Natural killer cell (primary cell): ENCODE results near the gene MARK1. TPM values are rescaled to one million over a fixed set of nuclear protein-coding genes. Genes with fewer than 3 reads are reported as not detected.

Source experiments
- ATAC-seq, 3 donors: fragments of 150-1000 bp in 2 of 3; fragments of 200-7000 bp in 1 of 3; cut with Tn5 transposase; 1 replicate in 1 of 3; 2 replicates in 2 of 3; pipeline ENCODE4 v1.10.0; 2021; ENCODE audit warnings: mild to moderate bottlenecking in 2 of 3, moderate library complexity in 2 of 3
- DNase-seq, 2 donors: peaks; one replicate each; pipeline versions ENCODE4 v3.0.0 to v3.0.0-alpha.2; 2013 to 2021; ENCODE audit warnings: mixed read lengths in 1 of 2
- H3K27ac ChIP-seq: one replicate; pipeline ENCODE4 v1.5.1; 2013; ENCODE audit warnings: mild to moderate bottlenecking, low read length
- H3K27me3 ChIP-seq: one replicate; pipeline ENCODE4 v1.6.1; 2013; ENCODE audit warnings: low read length; ENCODE audit not compliant: control insufficient read depth, insufficient read depth
- H3K36me3 ChIP-seq: one replicate; pipeline ENCODE4 v1.6.1; 2013; ENCODE audit warnings: low read length; ENCODE audit not compliant: control insufficient read depth, insufficient read depth
- H3K4me1 ChIP-seq: one replicate; pipeline ENCODE4 v1.6.1; 2013; ENCODE audit warnings: low read length; ENCODE audit not compliant: control insufficient read depth, insufficient read depth
- H3K4me3 ChIP-seq: one replicate; pipeline ENCODE4 v1.5.1; 2013; ENCODE audit warnings: low read length
- H3K9me3 ChIP-seq: one replicate; pipeline ENCODE4 v1.6.1; 2013; ENCODE audit warnings: low read length; ENCODE audit not compliant: control insufficient read depth, insufficient read depth
- H3K27ac Mint-ChIP-seq, 2 donors: one replicate each; pipeline ENCODE4 v1.8.0; 2022; ENCODE audit warnings: mild to moderate bottlenecking in 2 of 2, mixed read lengths in 2 of 2, moderate library complexity in 1 of 2
- H3K27me3 Mint-ChIP-seq, 2 donors: one replicate each; pipeline ENCODE4 v1.8.0; 2022; ENCODE audit warnings: low read depth in 2 of 2, mixed read lengths in 2 of 2
- H3K36me3 Mint-ChIP-seq: one replicate; pipeline ENCODE4 v1.8.0; 2022; ENCODE audit warnings: mixed read lengths
- H3K4me1 Mint-ChIP-seq, 2 donors: one replicate each; pipeline ENCODE4 v1.8.0; 2022; ENCODE audit warnings: mixed read lengths in 2 of 2
- H3K4me3 Mint-ChIP-seq: one replicate; pipeline ENCODE4 v1.8.0; 2022; ENCODE audit warnings: mild to moderate bottlenecking, moderate library complexity, mixed read lengths
- H3K9me3 Mint-ChIP-seq, 2 donors: one replicate each; pipeline ENCODE4 v1.8.0; 2022; ENCODE audit warnings: mixed read lengths in 2 of 2
- CTCF ChIP-seq: fragments of 200-600 bp; IDR thresholded peaks from one replicate; pipeline ENCODE4 v1.8.0; 2022; ENCODE audit warnings: antibody characterized with exemption
- WGBS: methylation state at CpG from one replicate; pipeline ENCODE4 v1.1.7; 2013; ENCODE audit warnings: missing lambda C conversion rate; ENCODE audit not compliant: insufficient coverage; 5-methylcytosine and 5-hydroxymethylcytosine counted together
- intact Hi-C: fragments of 100-400 bp; cut with micrococcal nuclease; formaldehyde crosslinking; loops from one replicate; pipeline ENCODE4 v1.14.2; 2022
- total RNA-seq, 4 donors: library from RNA; stranded (reverse); fragments of 120-200 nt in 1 of 4; gene quantifications; one replicate each; pipeline versions ENCODE4 v1.2.3 to v1.2.4, GENCODE V29; 2013 to 2022

The MARK1 gene
- total RNA-seq, 3 donors from 2014 or later (not counting 1 experiment from before 2014, with no cell fraction given), result 0.13 TPM; not detected in 2

GRCh38 chr1:220544901-220545303, 17.0 kb downstream of the MARK1 start:
- Histone ChIP-seq H3K4me3 (no peak overlapping the region), H3K27ac (no peak overlapping the region), H3K27me3 (no peaks in the 10 kb centered on the region), H3K36me3 (no peaks in the 10 kb centered on the region), H3K9me3 (no peaks in the 10 kb centered on the region), H3K4me1 (no peaks in the 10 kb centered on the region)
- WGBS, result 82% methylated on average over 3 of the region's 3 CpGs
- TF ChIP-seq CTCF, result no peak
- Mint-ChIP-seq H3K27ac (no peak overlapping the region), H3K4me3 (no peak overlapping the region), H3K4me1 (no peaks in the 10 kb centered on the region), H3K36me3 (no peaks in the 10 kb centered on the region), H3K9me3 (peaks cover 2 to 3% of the 10 kb centered on the region in 2 donors), H3K27me3 (peaks cover 0 to 11% of the 10 kb centered on the region in 2 donors)
- DNase-seq, result no peak
- no peak for ATAC-seq
- intact Hi-C loops, result no loop called here

GRCh38 chr1:220550811-220551399, 23.0 kb downstream of the MARK1 start:
- no peak overlapping the region for H3K4me3 ChIP-seq
- no peaks in the 10 kb centered on the region for H3K9me3 ChIP-seq
- ATAC-seq, result no peak
- H3K36me3 Mint-ChIP-seq, result no peaks in the 10 kb centered on the region
- no peaks in the 10 kb centered on the region for H3K27me3 Mint-ChIP-seq
- no peaks in the 10 kb centered on the region for H3K36me3 ChIP-seq
- no peak for DNase-seq
- peaks cover 0 to 2% of the 10 kb centered on the region in 2 donors for H3K9me3 Mint-ChIP-seq
- H3K4me1 ChIP-seq, result no peaks in the 10 kb centered on the region
- no peak overlapping the region for H3K27ac ChIP-seq
- H3K4me1 Mint-ChIP-seq, result no peaks in the 10 kb centered on the region
- H3K27me3 ChIP-seq, result no peaks in the 10 kb centered on the region
- no peak overlapping the region for H3K4me3 Mint-ChIP-seq
- no peak overlapping the region for H3K27ac Mint-ChIP-seq
- 87% methylated on average over 5 of the region's 6 CpGs for WGBS
- no peak for TF ChIP-seq CTCF
- intact Hi-C loops, result no loop called here

- Mint-ChIP-seq H3K27ac (no peak overlapping the region), H3K27me3 (no peaks in the 10 kb centered on the region), H3K36me3 (no peaks in the 10 kb centered on the region), H3K4me1 (no peaks in the 10 kb centered on the region), H3K4me3 (no peak overlapping the region), H3K9me3 (peaks cover 0 to 2% of the 10 kb centered on the region in 2 donors)
- no peaks in the 10 kb centered on the region for H3K9me3 ChIP-seq
- ATAC-seq (no peak), DNase-seq (no peak)
- no peaks in the 10 kb centered on the region for H3K36me3 ChIP-seq
- H3K27ac ChIP-seq, result no peak overlapping the region
- no peak overlapping the region for H3K4me3 ChIP-seq
- no peaks in the 10 kb centered on the region for H3K4me1 ChIP-seq
- no peaks in the 10 kb centered on the region for H3K27me3 ChIP-seq
- no peak for TF ChIP-seq CTCF
- intact Hi-C loops, result no loop called here
- WGBS, result 88% methylated on average over 2 of the region's 2 CpGs
Measured at GRCh38 chr1:220551718-220552117, 23.8 kb downstream of the MARK1 start.

GRCh38 chr1:220552672-220553260, 24.8 kb downstream of the MARK1 start:
- Histone ChIP-seq H3K4me3 (no peak overlapping the region), H3K4me1 (no peaks in the 10 kb centered on the region), H3K36me3 (no peaks in the 10 kb centered on the region), H3K27ac (no peak overlapping the region), H3K9me3 (no peaks in the 10 kb centered on the region), H3K27me3 (no peaks in the 10 kb centered on the region)
- WGBS, result no CpG with 5 or more reads among the region's 1 CpG
- Mint-ChIP-seq H3K9me3 (peaks cover 0 to 2% of the 10 kb centered on the region in 2 donors), H3K36me3 (no peaks in the 10 kb centered on the region), H3K4me1 (no peaks in the 10 kb centered on the region), H3K27me3 (no peaks in the 10 kb centered on the region), H3K4me3 (no peak overlapping the region), H3K27ac (no peak overlapping the region)
- no peak for DNase-seq
- intact Hi-C loops, result no loop called here
- ATAC-seq, result no peak
- TF ChIP-seq CTCF, result no peak
